GM10248 (cell line): Measurements from ENCODE around the gene HSCB.
"Not testable (repeated sequence)": the region's sequence is repeated elsewhere in the genome, so short reads cannot be mapped to it uniquely, and the experiment has no call there.

Source experiments
- CTCF ChIA-PET: fragments of 300-600 bp; sonication (Branson Sonifier 250); formaldehyde crosslinking; extraction: SDS; loops from one replicate; lab custom pipeline; 2021; ENCODE audit warnings: antibody characterized with exemption; lab: Yijun Ruan, JAX
- POLR2A ChIA-PET: fragments of 350-650 bp; sonication (Branson Sonifier 250); formaldehyde crosslinking; extraction: SDS; loops from one replicate; lab custom pipeline; 2020; ENCODE audit warnings: antibody characterized with exemption; lab: Yijun Ruan, JAX
- DNase-seq: peaks from one replicate; pipeline ENCODE4 v3.0.0; 2012; ENCODE audit errors: extremely low spot score
- CTCF ChIP-seq: IDR thresholded peaks from 2 replicates; pipeline ENCODE4 v1.5.1; 2012; ENCODE audit warnings: mild to moderate bottlenecking, low read depth; ENCODE audit errors: extremely low read depth, missing control alignments, control extremely low read depth

HSCB gene

GRCh38 chr22:28759861-28760560 is 18.2 kb downstream of the HSCB start:
- ChIA-PET CTCF (interaction anchor here (0.9 to 1.7 kb wide), 4 partner anchors 11 to 159 kb away, joined by 3 to 5 read pairs (median 4); partner anchors contain the start of gene CCDC117), POLR2A (no interaction called here)
- no peak for DNase-seq
- no peak for TF ChIP-seq CTCF

GRCh38 chr22:28761449-28761755 is 19.6 kb downstream of the HSCB start:
- no peak for TF ChIP-seq CTCF
- ChIA-PET CTCF (interaction anchor here (1.4 to 1.7 kb wide), 3 partner anchors 11 to 160 kb away, joined by 3 to 5 read pairs (median 4); partner anchors contain the start of gene CCDC117), POLR2A (interaction anchor here (0.6 kb wide), 1 partner anchor 41 kb away, joined by 3 read pairs; no protein-coding TSS in a partner anchor)
- no peak for DNase-seq

GRCh38 chr22:28762000-28762399 is 20.2 kb downstream of the HSCB start:
- DNase-seq, POLR2A ChIA-PET: not testable (repeated sequence)
- CTCF ChIA-PET: interaction anchor here (1.4 to 1.7 kb wide), 2 partner anchors 12 to 161 kb away, joined by 3 to 4 read pairs; no protein-coding TSS in a partner anchor

- ChIA-PET CTCF (interaction anchor here (1.2 to 1.3 kb wide), 2 partner anchors 17 to 23 kb away, joined by 3 to 4 read pairs; no protein-coding TSS in a partner anchor), POLR2A (interaction anchor here (0.5 kb wide), 1 partner anchor 70 kb away, joined by 4 read pairs; no protein-coding TSS in a partner anchor)
- DNase-seq: no peak
- TF ChIP-seq CTCF: no peak
These were observed 24.8 kb downstream of the HSCB start for GRCh38 chr22:28766628-28767027.

GRCh38 chr22:28768701-28769393 is 27.0 kb downstream of the HSCB start:
- ChIA-PET CTCF (no interaction called here), POLR2A (no interaction called here)
- no peak for DNase-seq
- TF ChIP-seq CTCF: no peak

- ChIA-PET POLR2A (no interaction called here), CTCF (interaction anchor here (1.1 kb wide), 1 partner anchor 60 kb away, joined by 4 read pairs; no protein-coding TSS in a partner anchor)
- TF ChIP-seq CTCF: no peak
- no peak for DNase-seq
These were observed 27.7 kb downstream of the HSCB start for GRCh38 chr22:28769394-28770085.
